Neural progenitor cell (in vitro differentiated cells): ENCODE results near the gene HMGA1. TPM values are rescaled to one million over a fixed set of nuclear protein-coding genes. Genes with fewer than 3 reads are reported as not detected.

Experiments
- DNase-seq: peaks from one replicate; pipeline ENCODE4 v3.0.0-alpha.2; 2016; ENCODE audit warnings: low spot score
- H2AFZ ChIP-seq: fragments of 200-600 bp; sonication (generic); replicated peaks from 2 replicates; pipeline ENCODE4 v1.6.1; 2016; ENCODE audit warnings: antibody characterized with exemption
- H3F3A ChIP-seq: fragments of 200-600 bp; sonication (generic); 2 replicates; pipeline ENCODE4 v1.6.1; 2016; ENCODE audit warnings: antibody characterized with exemption, low read depth
- H3K27ac ChIP-seq: fragments of 200-600 bp; sonication (generic); 2 replicates; pipeline ENCODE4 v1.5.1; 2016; ENCODE audit warnings: mild to moderate bottlenecking
- H3K27me3 ChIP-seq: fragments of 200-600 bp; sonication (generic); 2 replicates; pipeline ENCODE4 v1.6.1; 2016; ENCODE audit warnings: mild to moderate bottlenecking, moderate library complexity
- H3K36me3 ChIP-seq: fragments of 200-600 bp; sonication (generic); 2 replicates; pipeline ENCODE4 v1.5.1; 2016
- H3K4me1 ChIP-seq: fragments of 200-600 bp; sonication (generic); 2 replicates; pipeline ENCODE4 v1.6.1; 2016; ENCODE audit warnings: mixed run types
- H3K4me2 ChIP-seq: fragments of 200-600 bp; sonication (generic); 2 replicates; pipeline ENCODE4 v1.6.1; 2016
- H3K4me3 ChIP-seq: fragments of 200-600 bp; sonication (generic); 2 replicates; pipeline ENCODE4 v1.5.1; 2016
- H3K79me2 ChIP-seq: fragments of 200-600 bp; sonication (generic); 2 replicates; pipeline ENCODE4 v1.6.1; 2016; ENCODE audit warnings: low read depth
- H3K9ac ChIP-seq: fragments of 200-600 bp; sonication (generic); 2 replicates; pipeline ENCODE4 v1.6.1; 2016
- H3K9me3 ChIP-seq: fragments of 200-600 bp; sonication (generic); 2 replicates; pipeline ENCODE4 v1.5.1; 2016; ENCODE audit warnings: low read depth
- H4K20me1 ChIP-seq: fragments of 200-600 bp; sonication (generic); 2 replicates; pipeline ENCODE4 v1.6.1; 2016; ENCODE audit warnings: low read depth
- H3K27ac Mint-ChIP-seq: 3 replicates; pipeline ENCODE4 v1.8.0; 2021; ENCODE audit warnings: mixed read lengths
- H3K27me3 Mint-ChIP-seq: 2 replicates; pipeline ENCODE4 v1.8.0; 2022; ENCODE audit warnings: low read depth, mild to moderate bottlenecking, inconsistent platforms, moderate library complexity, mixed read lengths; ENCODE audit not compliant: insufficient read depth
- H3K36me3 Mint-ChIP-seq: 3 replicates; pipeline ENCODE4 v1.8.0; 2021; ENCODE audit warnings: mixed read lengths
- H3K4me1 Mint-ChIP-seq: 3 replicates; pipeline ENCODE4 v1.8.0; 2021; ENCODE audit warnings: mixed read lengths
- H3K4me3 Mint-ChIP-seq: 3 replicates; pipeline ENCODE4 v1.8.0; 2021; ENCODE audit warnings: mild to moderate bottlenecking, moderate library complexity, mixed read lengths
- H3K9me3 Mint-ChIP-seq: 3 replicates; pipeline ENCODE4 v1.8.0; 2020; ENCODE audit warnings: mixed read lengths
- EZH2 ChIP-seq: fragments of 200-600 bp; sonication (generic); IDR thresholded peaks from 2 replicates; pipeline ENCODE4 v1.6.1; 2017; ENCODE audit warnings: antibody characterized with exemption, mild to moderate bottlenecking, moderate library complexity
- EZH2phosphoT487 ChIP-seq: fragments of 200-600 bp; sonication (generic); IDR thresholded peaks from 2 replicates; pipeline ENCODE4 v1.6.1; 2017; ENCODE audit warnings: antibody characterized with exemption
- microRNA-seq: library from miRNA; unstranded; fragments of <30 nt; microRNA quantifications from one replicate; pipeline ENCODE4, GENCODE V29; 2016
- small RNA-seq: library from RNA; depleted of rRNA; stranded (forward); fragments of <200 nt; gene quantifications from one replicate; pipeline ENCODE3, GENCODE V24; 2015
- total RNA-seq: library from RNA; depleted of rRNA; stranded (reverse); fragments of >200 nt; gene quantifications from 2 replicates; pipeline ENCODE4 v1.2.3, GENCODE V29; 2015; ENCODE audit warnings: low replicate concordance
- TF ChIP-seq, protein P1 (sequence below): fragments of 200-600 bp; sonication (generic); IDR thresholded peaks from 2 replicates; pipeline ENCODE4 v1.5.1; 2017; ENCODE audit warnings: antibody characterized with exemption, mild to moderate bottlenecking

HMGA1 gene
- total RNA-seq, 1 donor from 2014 or later, result 417 TPM

- no peak overlapping the region for H3K9ac ChIP-seq
- H3K27ac ChIP-seq, result no peak overlapping the region
- no peaks in the 10 kb centered on the region for H3K9me3 Mint-ChIP-seq
- H3K79me2 ChIP-seq, result no peaks in the 10 kb centered on the region
- no peaks in the 10 kb centered on the region for H4K20me1 ChIP-seq
- no peak overlapping the region for H2AFZ ChIP-seq
- no peak for DNase-seq
- H3K27me3 Mint-ChIP-seq, result no peaks in the 10 kb centered on the region
- H3K4me2 ChIP-seq, result no peak overlapping the region
- no peaks in the 10 kb centered on the region for H3K9me3 ChIP-seq
- no peak overlapping the region for H3K27ac Mint-ChIP-seq
- no peaks in the 10 kb centered on the region for H3K4me1 ChIP-seq
- no peaks in the 10 kb centered on the region for H3K27me3 ChIP-seq
- H3K4me3 Mint-ChIP-seq, result no peak overlapping the region
- H3K4me3 ChIP-seq, result no peak overlapping the region
- no peaks in the 10 kb centered on the region for H3F3A ChIP-seq
- TF ChIP-seq EZH2phosphoT487 (no peak), EZH2 (no peak)
- TF ChIP-seq, protein P1, sequence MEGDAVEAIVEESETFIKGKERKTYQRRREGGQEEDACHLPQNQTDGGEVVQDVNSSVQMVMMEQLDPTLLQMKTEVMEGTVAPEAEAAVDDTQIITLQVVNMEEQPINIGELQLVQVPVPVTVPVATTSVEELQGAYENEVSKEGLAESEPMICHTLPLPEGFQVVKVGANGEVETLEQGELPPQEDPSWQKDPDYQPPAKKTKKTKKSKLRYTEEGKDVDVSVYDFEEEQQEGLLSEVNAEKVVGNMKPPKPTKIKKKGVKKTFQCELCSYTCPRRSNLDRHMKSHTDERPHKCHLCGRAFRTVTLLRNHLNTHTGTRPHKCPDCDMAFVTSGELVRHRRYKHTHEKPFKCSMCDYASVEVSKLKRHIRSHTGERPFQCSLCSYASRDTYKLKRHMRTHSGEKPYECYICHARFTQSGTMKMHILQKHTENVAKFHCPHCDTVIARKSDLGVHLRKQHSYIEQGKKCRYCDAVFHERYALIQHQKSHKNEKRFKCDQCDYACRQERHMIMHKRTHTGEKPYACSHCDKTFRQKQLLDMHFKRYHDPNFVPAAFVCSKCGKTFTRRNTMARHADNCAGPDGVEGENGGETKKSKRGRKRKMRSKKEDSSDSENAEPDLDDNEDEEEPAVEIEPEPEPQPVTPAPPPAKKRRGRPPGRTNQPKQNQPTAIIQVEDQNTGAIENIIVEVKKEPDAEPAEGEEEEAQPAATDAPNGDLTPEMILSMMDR, result no peak
- peaks cover 14% of the 10 kb centered on the region for H3K36me3 Mint-ChIP-seq
- no peaks in the 10 kb centered on the region for H3K4me1 Mint-ChIP-seq
- no peaks in the 10 kb centered on the region for H3K36me3 ChIP-seq
Observed at GRCh38 chr6:34292954-34293353, 56.3 kb downstream of the HMGA1 start.

DNA sequence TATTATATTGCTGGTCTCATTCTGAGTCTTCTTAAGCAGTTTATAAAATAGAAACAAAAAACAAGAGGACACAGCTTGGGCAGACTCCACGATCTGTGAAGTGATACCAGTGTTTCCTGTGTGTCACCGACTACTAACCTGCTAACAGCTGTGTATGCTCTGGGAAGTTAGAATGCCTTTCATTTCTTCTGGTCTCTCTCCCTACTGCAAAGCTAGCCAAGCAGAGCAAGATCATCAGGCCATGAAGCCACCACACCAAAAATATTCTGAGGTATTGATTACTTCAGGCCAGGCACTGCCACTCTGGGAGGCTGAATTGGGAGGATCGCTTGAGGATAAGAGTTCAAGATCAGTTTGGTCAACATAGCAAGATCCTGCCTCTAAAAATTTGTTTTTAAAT lies 59.0 kb downstream of the HMGA1 start:
- Histone ChIP-seq H3K9ac (no peak overlapping the region), H3K27ac (no peak overlapping the region), H3F3A (no peaks in the 10 kb centered on the region), H3K27me3 (no peaks in the 10 kb centered on the region), H3K4me3 (no peak overlapping the region), H3K36me3 (no peaks in the 10 kb centered on the region), H3K4me1 (no peaks in the 10 kb centered on the region), H2AFZ (no peak overlapping the region), H3K4me2 (no peak overlapping the region), H3K79me2 (no peaks in the 10 kb centered on the region), H3K9me3 (no peaks in the 10 kb centered on the region), H4K20me1 (no peaks in the 10 kb centered on the region)
- no peaks in the 10 kb centered on the region for H3K27me3 Mint-ChIP-seq
- TF ChIP-seq EZH2phosphoT487 (no peak), EZH2 (no peak)
- TF ChIP-seq, protein P1, result no peak
- no peak overlapping the region for H3K4me3 Mint-ChIP-seq
- no peak overlapping the region for H3K27ac Mint-ChIP-seq
- H3K4me1 Mint-ChIP-seq, result no peaks in the 10 kb centered on the region
- peaks cover 14% of the 10 kb centered on the region for H3K36me3 Mint-ChIP-seq
- DNase-seq, result no peak
- H3K9me3 Mint-ChIP-seq, result no peaks in the 10 kb centered on the region

Small RNA genes lying within 50 kb of the gene (microRNA-seq; reads per million reads assigned to microRNA genes)
- not detected for gene MIR6835

Small RNA genes lying within 50 kb of the gene (small RNA-seq; reads per million reads assigned to genes)
- not detected for gene MIR6835

Other genes with a start within 250 kb of the HMGA1 start
- 1.2 and 1.8 TPM in 2 replicates for gene GRM4, start 90.8 kb upstream of the HMGA1 start, total RNA-seq
- gene SMIM29, start 12.1 kb downstream of the HMGA1 start, total RNA-seq, result 2.4 and 8.9 TPM in 2 replicates
- 26.4 and 35.7 TPM in 2 replicates for gene NUDT3, start 155.8 kb downstream of the HMGA1 start, total RNA-seq
- gene RPS10, start 189.2 kb downstream of the HMGA1 start, total RNA-seq, result 4,003 and 4,850 TPM in 2 replicates
- gene PACSIN1, start 229.2 kb downstream of the HMGA1 start, total RNA-seq, result 0.41 and 1.8 TPM in 2 replicates